A673 (cell line): ENCODE measurements around the gene MPP1. TPM values are rescaled to one million over a fixed set of nuclear protein-coding genes. Genes with fewer than 3 reads are reported as not detected.

Experiments
- BruUV-seq: library from RNA; stranded (reverse); fragments of 400-500 nt; replicated peaks from 2 replicates; lab custom pipeline; 2021; lab: Mats Ljungman, UMichigan
- CTCF ChIA-PET: fragments of 300-600 bp; sonication (Branson Sonifier 250); formaldehyde crosslinking; loops from one replicate; lab custom pipeline; 2022; ENCODE audit warnings: antibody characterized with exemption; lab: Charles Lee
- POLR2A ChIA-PET: fragments of 300-600 bp; sonication (Branson Sonifier 250); formaldehyde crosslinking; loops from one replicate; lab custom pipeline; 2022; ENCODE audit warnings: antibody characterized with exemption; ENCODE audit not compliant: low non-redundant PET; lab: Charles Lee
- DNase-seq: peaks from one replicate; pipeline ENCODE4 v3.0.0-alpha.2; 2015; ENCODE audit warnings: low spot score
- H3K27ac ChIP-seq: fragments of 200-600 bp; sonication (generic); 2 replicates; pipeline ENCODE4 v1.5.1; 2016; ENCODE audit warnings: mixed run types, low read depth, mild to moderate bottlenecking, mixed read lengths, antibody characterized with exemption, low read length; ENCODE audit not compliant: poor library complexity, severe bottlenecking
- H3K27me3 ChIP-seq: fragments of 200-600 bp; sonication (generic); replicated peaks from 2 replicates; pipeline ENCODE4 v1.6.1; 2017; ENCODE audit warnings: mixed run types, low read depth, mild to moderate bottlenecking, mixed read lengths, antibody characterized with exemption, low read length; ENCODE audit not compliant: insufficient read depth, poor library complexity
- H3K36me3 ChIP-seq: fragments of 200-600 bp; sonication (generic); 2 replicates; pipeline ENCODE4 v1.6.1; 2016; ENCODE audit warnings: mixed run types, mild to moderate bottlenecking, mixed read lengths, antibody characterized with exemption, low read length; ENCODE audit not compliant: insufficient read depth, poor library complexity, severe bottlenecking
- H3K4me1 ChIP-seq: fragments of 200-600 bp; sonication (generic); 2 replicates; pipeline ENCODE4 v1.6.1; 2017; ENCODE audit warnings: mixed run types, mild to moderate bottlenecking, mixed read lengths, antibody characterized with exemption, low read length; ENCODE audit not compliant: insufficient read depth, poor library complexity, severe bottlenecking
- H3K4me3 ChIP-seq: fragments of 200-600 bp; sonication (generic); 2 replicates; pipeline ENCODE4 v1.5.1; 2016; ENCODE audit warnings: low read depth, mixed run types, mild to moderate bottlenecking, mixed read lengths, low read length; ENCODE audit not compliant: poor library complexity, severe bottlenecking
- H3K9me3 ChIP-seq: fragments of 200-600 bp; sonication (generic); 2 replicates; pipeline ENCODE4 v1.6.1; 2016; ENCODE audit warnings: mixed run types, low read depth, mild to moderate bottlenecking, mixed read lengths, antibody characterized with exemption, low read length; ENCODE audit not compliant: poor library complexity, severe bottlenecking
- EZH2 ChIP-seq: fragments of 200-600 bp; sonication (generic); IDR thresholded peaks from 2 replicates; pipeline ENCODE4 v1.6.1; 2017; ENCODE audit warnings: borderline replicate concordance, low read depth, mild to moderate bottlenecking, mixed read lengths, antibody characterized with exemption, low read length; ENCODE audit not compliant: poor library complexity, severe bottlenecking
- intact Hi-C: fragments of 100-400 bp; cut with micrococcal nuclease; formaldehyde crosslinking; loops from one replicate; pipeline ENCODE4 v1.10.0; 2022; ENCODE audit not compliant: unreplicated experiment
- total RNA-seq: library from RNA; stranded (reverse); gene quantifications from 2 replicates; pipeline ENCODE4 v1.2.3, GENCODE V29; 2021
- TF ChIP-seq, protein P1 (sequence below): fragments of 300-800, 200-600 bp; sonication (generic); conservative IDR thresholded peaks from 2 replicates; pipeline ENCODE4 v1.5.1; 2017; ENCODE audit warnings: low read depth, mild to moderate bottlenecking, antibody characterized with exemption, low read length, moderate library complexity, mixed read lengths

Gene MPP1
- total RNA-seq, 1 experiment from 2014 or later: 10.4 TPM

DNA sequence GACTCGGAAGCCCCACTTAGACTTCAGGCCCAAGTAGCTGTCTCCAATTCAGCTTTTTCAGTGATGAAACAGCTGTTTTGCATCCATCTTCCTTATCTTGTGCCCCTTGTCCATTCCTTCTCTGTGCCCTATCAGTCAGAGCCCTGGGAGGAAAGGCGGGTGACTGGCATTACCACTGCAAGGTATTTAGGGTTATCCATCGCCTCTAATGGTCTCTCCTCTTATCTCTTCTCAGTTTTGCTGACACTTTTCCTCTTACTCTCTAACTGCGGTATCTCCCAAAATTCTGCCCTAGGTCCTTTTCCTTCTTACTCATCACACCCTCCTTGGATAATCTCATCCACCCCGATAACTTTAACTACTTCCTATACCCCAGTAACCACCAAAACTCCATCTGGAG, 68.1 kb downstream of the MPP1 start:
- Histone ChIP-seq H3K36me3 (no peaks in the 10 kb centered on the region), H3K4me3 (no peak overlapping the region), H3K9me3 (no peaks in the 10 kb centered on the region), H3K27me3 (no peaks in the 10 kb centered on the region), H3K4me1 (no peaks in the 10 kb centered on the region), H3K27ac (no peak overlapping the region)
- no peak for DNase-seq
- POLR2A ChIA-PET: no interaction called here
- no peak for TF ChIP-seq EZH2
- TF ChIP-seq, protein P1, sequence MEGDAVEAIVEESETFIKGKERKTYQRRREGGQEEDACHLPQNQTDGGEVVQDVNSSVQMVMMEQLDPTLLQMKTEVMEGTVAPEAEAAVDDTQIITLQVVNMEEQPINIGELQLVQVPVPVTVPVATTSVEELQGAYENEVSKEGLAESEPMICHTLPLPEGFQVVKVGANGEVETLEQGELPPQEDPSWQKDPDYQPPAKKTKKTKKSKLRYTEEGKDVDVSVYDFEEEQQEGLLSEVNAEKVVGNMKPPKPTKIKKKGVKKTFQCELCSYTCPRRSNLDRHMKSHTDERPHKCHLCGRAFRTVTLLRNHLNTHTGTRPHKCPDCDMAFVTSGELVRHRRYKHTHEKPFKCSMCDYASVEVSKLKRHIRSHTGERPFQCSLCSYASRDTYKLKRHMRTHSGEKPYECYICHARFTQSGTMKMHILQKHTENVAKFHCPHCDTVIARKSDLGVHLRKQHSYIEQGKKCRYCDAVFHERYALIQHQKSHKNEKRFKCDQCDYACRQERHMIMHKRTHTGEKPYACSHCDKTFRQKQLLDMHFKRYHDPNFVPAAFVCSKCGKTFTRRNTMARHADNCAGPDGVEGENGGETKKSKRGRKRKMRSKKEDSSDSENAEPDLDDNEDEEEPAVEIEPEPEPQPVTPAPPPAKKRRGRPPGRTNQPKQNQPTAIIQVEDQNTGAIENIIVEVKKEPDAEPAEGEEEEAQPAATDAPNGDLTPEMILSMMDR: no peak
- CTCF ChIA-PET: no interaction called here
- intact Hi-C loops: no loop called here
- no TSS peak for BruUV-seq

DNA sequence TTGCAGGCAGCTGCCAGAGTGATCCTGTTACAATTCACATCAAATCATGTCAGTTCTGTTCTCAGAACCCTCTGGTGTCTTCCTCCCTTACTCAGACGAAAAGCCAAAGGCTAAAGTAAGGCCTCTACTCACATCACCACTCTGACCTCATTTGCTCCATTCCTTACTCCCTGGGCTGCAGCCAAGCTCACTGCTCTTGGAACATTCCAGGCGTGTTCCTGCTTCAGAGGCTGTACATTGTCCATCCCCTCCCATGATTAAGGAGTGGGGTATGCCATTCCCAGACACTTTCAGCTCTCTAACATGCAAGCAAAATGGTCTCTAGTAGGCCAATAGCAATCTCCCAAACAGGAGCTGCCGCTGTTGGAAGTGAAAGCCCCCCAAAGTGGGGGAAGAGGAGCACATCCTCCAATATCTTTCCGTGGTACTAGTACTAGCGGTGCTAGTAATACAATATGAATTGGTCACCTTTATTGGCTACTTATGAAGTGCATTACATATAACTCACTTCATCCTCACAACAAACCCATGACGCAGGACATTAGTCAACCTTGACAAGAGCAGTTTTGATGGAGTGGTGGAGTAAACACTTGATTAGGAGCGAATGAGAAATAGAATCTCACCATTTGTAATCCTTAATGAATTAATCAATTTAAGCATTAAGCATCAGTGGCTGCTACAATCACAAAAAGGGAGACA, 69.4 kb downstream of the MPP1 start:
- H3K27ac ChIP-seq: no peak overlapping the region
- DNase-seq: no peak
- no peaks in the 10 kb centered on the region for H3K4me1 ChIP-seq
- intact Hi-C loops: no loop called here
- no peak overlapping the region for H3K4me3 ChIP-seq
- no peaks in the 10 kb centered on the region for H3K27me3 ChIP-seq
- no TSS peak for BruUV-seq
- CTCF ChIA-PET: no interaction called here
- POLR2A ChIA-PET: no interaction called here
- no peak for TF ChIP-seq EZH2
- TF ChIP-seq, protein P1: no peak
- H3K36me3 ChIP-seq: no peaks in the 10 kb centered on the region
- H3K9me3 ChIP-seq: no peaks in the 10 kb centered on the region

DNA sequence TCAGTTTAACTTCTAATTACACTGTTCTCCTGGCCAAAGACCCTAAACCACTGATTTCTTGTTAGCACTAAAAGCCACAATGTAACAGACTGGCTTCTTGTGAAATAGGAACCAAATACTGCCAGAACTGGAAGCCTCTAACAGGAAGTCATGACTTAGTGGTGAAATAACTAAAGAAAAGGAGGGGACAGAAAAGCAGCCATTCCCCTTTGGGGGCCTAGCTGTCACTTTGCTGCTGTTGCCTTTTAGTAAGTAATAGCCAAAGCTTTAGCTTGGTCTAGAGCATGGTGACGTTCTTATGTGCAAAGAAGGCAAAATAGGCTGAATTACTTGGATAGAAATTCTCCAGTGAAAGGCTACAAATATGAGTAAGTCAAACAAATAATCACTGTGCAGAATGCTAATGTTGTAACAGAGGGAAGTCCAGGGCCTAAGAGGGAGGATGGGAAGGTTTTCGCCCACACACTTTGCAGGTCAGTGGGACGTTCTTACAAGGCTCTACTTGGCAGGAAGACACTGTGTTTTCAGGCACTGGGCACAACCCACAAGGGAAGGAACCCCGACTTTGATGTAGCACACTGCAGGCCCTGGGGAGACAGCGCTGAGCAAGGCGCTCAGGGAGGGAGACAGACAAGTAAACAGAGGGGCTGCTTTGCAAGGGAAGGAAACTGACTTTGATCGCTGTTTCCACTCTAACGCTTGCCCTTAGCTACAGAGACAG, 71.1 kb downstream of the MPP1 start:
- BruUV-seq: no TSS peak
- Histone ChIP-seq H3K36me3 (no peaks in the 10 kb centered on the region), H3K9me3 (no peaks in the 10 kb centered on the region), H3K4me3 (no peak overlapping the region), H3K4me1 (no peaks in the 10 kb centered on the region), H3K27ac (no peak overlapping the region), H3K27me3 (no peaks in the 10 kb centered on the region)
- ChIA-PET POLR2A (no interaction called here), CTCF (no interaction called here)
- intact Hi-C loops: no loop called here
- TF ChIP-seq, protein P1: no peak
- TF ChIP-seq EZH2: no peak
- DNase-seq: no peak
